Measurements from ENCODE around the gene TSC1. TPM values are rescaled to one million over a fixed set of nuclear protein-coding genes. Genes with fewer than 3 reads are reported as not detected.

Gene TSC1
- total and polyA plus RNA-seq, 2 experiments from 2014 or later = 23.7 to 48.0 TPM

GRCh38 chr9:132912131-132912530 lies 32.3 kb downstream of the TSC1 start:
- Histone ChIP-seq H3K4me2 (no peak overlapping the region), H3K4me1 (ENCODE audit: insufficient read depth) (no peaks in the 10 kb centered on the region), H2AFZ (no peak overlapping the region), H3K79me2 (replicated peaks; ENCODE audit: insufficient read depth) (no peaks in the 10 kb centered on the region), H3K36me3 (ENCODE audit: insufficient read depth) (peaks cover 15% of the 10 kb centered on the region), H4K20me1 (replicated peaks; ENCODE audit: insufficient read depth) (no peaks in the 10 kb centered on the region), H3F3A (replicated peaks; ENCODE audit: low read depth) (no peaks in the 10 kb centered on the region), H3K27me3 (ENCODE audit: insufficient read depth) (no peaks in the 10 kb centered on the region), H3K4me3 (no peak overlapping the region), H3K27ac (ENCODE audit: low read depth) (no peak overlapping the region), H3K9me2 (ENCODE audit: insufficient read depth) (no peaks in the 10 kb centered on the region)
- Mint-ChIP-seq H3K27me3 (ENCODE audit: insufficient read depth, low read depth, poor library complexity) (peaks cover 1% of the 10 kb centered on the region), H3K4me3 (no peak overlapping the region), H3K4me1 (no peaks in the 10 kb centered on the region), H3K9me3 (no peaks in the 10 kb centered on the region), H3K27ac (no peak overlapping the region), H3K36me3 (ENCODE audit: low read depth) (peaks cover 26% of the 10 kb centered on the region)
- TF ChIP-seq REST (IDR thresholded peaks at IDR 0.05; ENCODE audit: unreplicated experiment) = no peak
- TF ChIP-seq STAT1 (IDR thresholded peaks at IDR 0.05; ENCODE audit: unreplicated experiment) = no peak
- no peak for TF ChIP-seq CREB1 (CRISPR knock-in tag; IDR thresholded peaks at IDR 0.05; ENCODE audit: low read depth)
- TF ChIP-seq ZNF114 (CRISPR knock-in tag; IDR thresholded peaks at IDR 0.05) = no peak
- no peak for TF ChIP-seq CTCF (conservative IDR thresholded peaks at IDR 0.05; ENCODE audit: low read depth in 2 of 2)
- no peak for TF ChIP-seq ETS1 (IDR thresholded peaks at IDR 0.05)
- no peak for TF ChIP-seq ZNF462 (CRISPR knock-in tag; IDR thresholded peaks at IDR 0.05)
- no peak for TF ChIP-seq JUNB (IDR thresholded peaks at IDR 0.05; ENCODE audit: unreplicated experiment)
- no peak for TF ChIP-seq EZH2phosphoT487 (IDR thresholded peaks at IDR 0.05; ENCODE audit: unreplicated experiment)
- no peak for TF ChIP-seq NANOG (IDR thresholded peaks at IDR 0.05; ENCODE audit: borderline replicate concordance)
- TF ChIP-seq POLR2AphosphoS5 (IDR thresholded peaks at IDR 0.05; ENCODE audit: low read depth) = no peak
- no peak for TF ChIP-seq EZH2 (IDR thresholded peaks at IDR 0.05; ENCODE audit: low read depth, unreplicated experiment)
- no peak for TF ChIP-seq ZNF331 (CRISPR knock-in tag; IDR thresholded peaks at IDR 0.05; ENCODE audit: low read depth)
- DNase-seq (ENCODE audit: low spot score) = no peak
- ATAC-seq = no peak

All from GM23338 (cell line).